GM23338 (cell line): ENCODE data around the gene RPS4Y2. TPM values are rescaled to one million over a fixed set of nuclear protein-coding genes. Genes with fewer than 3 reads are reported as not detected.

Experiments used
- ATAC-seq: fragments of 200-7000 bp; cut with Tn5 transposase; 3 replicates; pipeline ENCODE4 v1.9.1; 2020
- DNase-seq: peaks from one replicate; pipeline ENCODE4 v3.0.0-alpha.2; 2015; ENCODE audit warnings: low spot score
- H2AFZ ChIP-seq: fragments of 200-600 bp; sonication (generic); 2 replicates; pipeline ENCODE4 v1.8.0; 2016; ENCODE audit warnings: antibody characterized with exemption, mild to moderate bottlenecking, moderate library complexity
- H3F3A ChIP-seq: fragments of 200-600 bp; sonication (generic); replicated peaks from 2 replicates; pipeline ENCODE4 v1.8.0; 2017; ENCODE audit warnings: antibody characterized with exemption, mixed run types, low read depth
- H3K27ac ChIP-seq: fragments of 200-600 bp; sonication (generic); 2 replicates; pipeline ENCODE4 v1.6.1; 2016; ENCODE audit warnings: low read depth
- H3K27me3 ChIP-seq: fragments of 200-600 bp; sonication (generic); 2 replicates; pipeline ENCODE4 v1.8.0; 2016; ENCODE audit warnings: mild to moderate bottlenecking, mixed run types, moderate library complexity; ENCODE audit not compliant: insufficient read depth
- H3K36me3 ChIP-seq: fragments of 200-600 bp; sonication (generic); 2 replicates; pipeline ENCODE4 v1.8.0; 2016; ENCODE audit warnings: mild to moderate bottlenecking; ENCODE audit not compliant: insufficient read depth
- H3K4me1 ChIP-seq: fragments of 200-600 bp; sonication (generic); 2 replicates; pipeline ENCODE4 v1.8.0; 2016; ENCODE audit warnings: mild to moderate bottlenecking, moderate library complexity; ENCODE audit not compliant: insufficient read depth
- H3K4me2 ChIP-seq: fragments of 200-600 bp; sonication (generic); 2 replicates; pipeline ENCODE4 v1.7.1; 2017; ENCODE audit warnings: mixed run types
- H3K4me3 ChIP-seq: fragments of 200-600 bp; sonication (generic); 2 replicates; pipeline ENCODE4 v1.6.1; 2016; ENCODE audit warnings: mixed run types
- H3K79me2 ChIP-seq: fragments of 200-600 bp; sonication (generic); replicated peaks from 2 replicates; pipeline ENCODE4 v1.8.0; 2017; ENCODE audit warnings: mild to moderate bottlenecking; ENCODE audit not compliant: insufficient read depth
- H3K9me2 ChIP-seq: fragments of 200-600 bp; sonication (generic); 2 replicates; pipeline ENCODE4 v1.8.0; 2017; ENCODE audit not compliant: insufficient read depth
- H4K20me1 ChIP-seq: fragments of 200-600 bp; sonication (generic); replicated peaks from 2 replicates; pipeline ENCODE4 v1.8.0; 2017; ENCODE audit warnings: mild to moderate bottlenecking; ENCODE audit not compliant: insufficient read depth
- H3K27ac Mint-ChIP-seq: 2 replicates; pipeline ENCODE4 v1.8.0; 2020; ENCODE audit warnings: inconsistent platforms, mild to moderate bottlenecking, moderate library complexity, mixed read lengths
- H3K27me3 Mint-ChIP-seq: 3 replicates; pipeline ENCODE4 v1.8.0; 2022; ENCODE audit warnings: low read depth, mild to moderate bottlenecking, moderate library complexity, mixed read lengths, inconsistent platforms; ENCODE audit not compliant: insufficient read depth, poor library complexity
- H3K36me3 Mint-ChIP-seq: 3 replicates; pipeline ENCODE4 v1.8.0; 2021; ENCODE audit warnings: low read depth, mild to moderate bottlenecking, inconsistent platforms, moderate library complexity, mixed read lengths
- H3K4me1 Mint-ChIP-seq: 3 replicates; pipeline ENCODE4 v1.8.0; 2020; ENCODE audit warnings: mild to moderate bottlenecking, inconsistent platforms, mixed read lengths
- H3K4me3 Mint-ChIP-seq: 3 replicates; pipeline ENCODE4 v1.8.0; 2021; ENCODE audit warnings: moderate library complexity, mild to moderate bottlenecking, inconsistent platforms, mixed read lengths
- H3K9me3 Mint-ChIP-seq: 3 replicates; pipeline ENCODE4 v1.8.0; 2020; ENCODE audit warnings: moderate library complexity, mild to moderate bottlenecking, inconsistent platforms, mixed read lengths
- CREB1 ChIP-seq: fragments of 250-450 bp; sonication (Bioruptor Pico); IDR thresholded peaks from 2 replicates; pipeline ENCODE4 v1.5.0; 2020; ENCODE audit warnings: low read depth, mild to moderate bottlenecking, moderate library complexity
- CTCF ChIP-seq, 2 experiments: fragments of 200-600 bp in 1 of 2; sonication (generic) in 1 of 2; conservative IDR thresholded peaks; 2 replicates each; pipeline versions ENCODE4 v1.5.1 to v1.6.1; 2016 to 2017; ENCODE audit warnings: antibody characterized with exemption in 2 of 2, low read depth in 2 of 2, mild to moderate bottlenecking in 2 of 2, moderate library complexity in 1 of 2
- ETS1 ChIP-seq: IDR thresholded peaks from 2 replicates; pipeline ENCODE4 v1.6.1; 2016; ENCODE audit warnings: antibody characterized with exemption
- EZH2 ChIP-seq: fragments of 200-600 bp; sonication (generic); IDR thresholded peaks from one replicate; pipeline ENCODE4 v1.8.0; 2017; ENCODE audit warnings: antibody characterized with exemption, mild to moderate bottlenecking, low read depth; ENCODE audit not compliant: unreplicated experiment
- EZH2phosphoT487 ChIP-seq: fragments of 200-600 bp; sonication (generic); IDR thresholded peaks from one replicate; pipeline ENCODE4 v1.8.1; 2018; ENCODE audit warnings: antibody characterized with exemption; ENCODE audit not compliant: unreplicated experiment
- JUNB ChIP-seq: IDR thresholded peaks from one replicate; pipeline ENCODE4 v1.6.1; 2016; ENCODE audit warnings: antibody characterized with exemption; ENCODE audit not compliant: unreplicated experiment
- NANOG ChIP-seq: IDR thresholded peaks from 2 replicates; pipeline ENCODE4 v1.6.1; 2016; ENCODE audit warnings: antibody characterized with exemption, borderline replicate concordance
- POLR2AphosphoS5 ChIP-seq: IDR thresholded peaks from 2 replicates; pipeline ENCODE4 v1.6.1; 2016; ENCODE audit warnings: antibody characterized with exemption, low read depth
- REST ChIP-seq: IDR thresholded peaks from one replicate; pipeline ENCODE4 v1.6.1; 2018; ENCODE audit warnings: antibody characterized with exemption; ENCODE audit not compliant: unreplicated experiment
- STAT1 ChIP-seq: IDR thresholded peaks from one replicate; pipeline ENCODE4 v1.6.1; 2016; ENCODE audit warnings: antibody characterized with exemption; ENCODE audit not compliant: unreplicated experiment
- ZNF114 ChIP-seq: fragments of 250-450 bp; sonication (Bioruptor Pico); IDR thresholded peaks from 2 replicates; pipeline ENCODE4 v1.5.0; 2020; ENCODE audit warnings: mild to moderate bottlenecking, moderate library complexity
- ZNF331 ChIP-seq: fragments of 250-450 bp; sonication (Bioruptor Pico); IDR thresholded peaks from 2 replicates; pipeline ENCODE4 v1.5.0; 2020; ENCODE audit warnings: low read depth, mild to moderate bottlenecking, moderate library complexity
- polyA plus RNA-seq: library from polyadenylated mRNA; unstranded; fragments of >200 nt; fragmentation: Nextera tagmentation; extraction: Ambion mirVana; gene quantifications from 2 replicates; pipeline ENCODE4 v1.2.1, GENCODE V29; 2016
- total RNA-seq: library from RNA; depleted of rRNA; stranded (reverse); fragments of >200 nt; shearing (Covaris generic); gene quantifications from 2 replicates; pipeline ENCODE4 v1.2.3, GENCODE V29; 2014
- TF ChIP-seq, protein P1 (sequence below): fragments of 250-450 bp; sonication (Bioruptor Pico); IDR thresholded peaks from 2 replicates; pipeline ENCODE4 v1.5.0; 2020; ENCODE audit warnings: mild to moderate bottlenecking, moderate library complexity

Gene RPS4Y2
- total and polyA plus RNA-seq, 2 experiments from 2014 or later: not detected

- no peak overlapping the region for H3K4me3 Mint-ChIP-seq
- no peak overlapping the region for H3K27ac Mint-ChIP-seq
- H3K79me2 ChIP-seq: no peaks in the 10 kb centered on the region
Observed at GRCh38 chrY:20798351-20799049, 42.6 kb downstream of the RPS4Y2 start.

More at GRCh38 chrY:20798351-20799049, 42.6 kb downstream of the RPS4Y2 start:
- DNase-seq (no peak), ATAC-seq (no peak)
- no peaks in the 10 kb centered on the region for H3K9me2 ChIP-seq
- H3K36me3 ChIP-seq: no peaks in the 10 kb centered on the region
- H3K27me3 ChIP-seq: no peaks in the 10 kb centered on the region
- Mint-ChIP-seq H3K9me3 (peaks cover 82% of the 10 kb centered on the region), H3K4me1 (no peaks in the 10 kb centered on the region), H3K27me3 (no peaks in the 10 kb centered on the region), H3K36me3 (peaks cover 6% of the 10 kb centered on the region; the same call in 2 of the 3 replicates)
- no peak for TF ChIP-seq REST
- no peak for TF ChIP-seq ETS1
- no peak for TF ChIP-seq EZH2
- no peak for TF ChIP-seq ZNF114
- no peak for TF ChIP-seq NANOG
- TF ChIP-seq ZNF331 (CRISPR knock-in tag): no peak
- TF ChIP-seq STAT1: no peak
- no peak for TF ChIP-seq CTCF (conservative IDR thresholded peaks at IDR 0.05; ENCODE audit: low read depth in 2 of 2)
- TF ChIP-seq EZH2phosphoT487: no peak
- TF ChIP-seq JUNB: no peak
- no peak for TF ChIP-seq POLR2AphosphoS5
- TF ChIP-seq CREB1 (CRISPR knock-in tag): no peak
- TF ChIP-seq, protein P1, sequence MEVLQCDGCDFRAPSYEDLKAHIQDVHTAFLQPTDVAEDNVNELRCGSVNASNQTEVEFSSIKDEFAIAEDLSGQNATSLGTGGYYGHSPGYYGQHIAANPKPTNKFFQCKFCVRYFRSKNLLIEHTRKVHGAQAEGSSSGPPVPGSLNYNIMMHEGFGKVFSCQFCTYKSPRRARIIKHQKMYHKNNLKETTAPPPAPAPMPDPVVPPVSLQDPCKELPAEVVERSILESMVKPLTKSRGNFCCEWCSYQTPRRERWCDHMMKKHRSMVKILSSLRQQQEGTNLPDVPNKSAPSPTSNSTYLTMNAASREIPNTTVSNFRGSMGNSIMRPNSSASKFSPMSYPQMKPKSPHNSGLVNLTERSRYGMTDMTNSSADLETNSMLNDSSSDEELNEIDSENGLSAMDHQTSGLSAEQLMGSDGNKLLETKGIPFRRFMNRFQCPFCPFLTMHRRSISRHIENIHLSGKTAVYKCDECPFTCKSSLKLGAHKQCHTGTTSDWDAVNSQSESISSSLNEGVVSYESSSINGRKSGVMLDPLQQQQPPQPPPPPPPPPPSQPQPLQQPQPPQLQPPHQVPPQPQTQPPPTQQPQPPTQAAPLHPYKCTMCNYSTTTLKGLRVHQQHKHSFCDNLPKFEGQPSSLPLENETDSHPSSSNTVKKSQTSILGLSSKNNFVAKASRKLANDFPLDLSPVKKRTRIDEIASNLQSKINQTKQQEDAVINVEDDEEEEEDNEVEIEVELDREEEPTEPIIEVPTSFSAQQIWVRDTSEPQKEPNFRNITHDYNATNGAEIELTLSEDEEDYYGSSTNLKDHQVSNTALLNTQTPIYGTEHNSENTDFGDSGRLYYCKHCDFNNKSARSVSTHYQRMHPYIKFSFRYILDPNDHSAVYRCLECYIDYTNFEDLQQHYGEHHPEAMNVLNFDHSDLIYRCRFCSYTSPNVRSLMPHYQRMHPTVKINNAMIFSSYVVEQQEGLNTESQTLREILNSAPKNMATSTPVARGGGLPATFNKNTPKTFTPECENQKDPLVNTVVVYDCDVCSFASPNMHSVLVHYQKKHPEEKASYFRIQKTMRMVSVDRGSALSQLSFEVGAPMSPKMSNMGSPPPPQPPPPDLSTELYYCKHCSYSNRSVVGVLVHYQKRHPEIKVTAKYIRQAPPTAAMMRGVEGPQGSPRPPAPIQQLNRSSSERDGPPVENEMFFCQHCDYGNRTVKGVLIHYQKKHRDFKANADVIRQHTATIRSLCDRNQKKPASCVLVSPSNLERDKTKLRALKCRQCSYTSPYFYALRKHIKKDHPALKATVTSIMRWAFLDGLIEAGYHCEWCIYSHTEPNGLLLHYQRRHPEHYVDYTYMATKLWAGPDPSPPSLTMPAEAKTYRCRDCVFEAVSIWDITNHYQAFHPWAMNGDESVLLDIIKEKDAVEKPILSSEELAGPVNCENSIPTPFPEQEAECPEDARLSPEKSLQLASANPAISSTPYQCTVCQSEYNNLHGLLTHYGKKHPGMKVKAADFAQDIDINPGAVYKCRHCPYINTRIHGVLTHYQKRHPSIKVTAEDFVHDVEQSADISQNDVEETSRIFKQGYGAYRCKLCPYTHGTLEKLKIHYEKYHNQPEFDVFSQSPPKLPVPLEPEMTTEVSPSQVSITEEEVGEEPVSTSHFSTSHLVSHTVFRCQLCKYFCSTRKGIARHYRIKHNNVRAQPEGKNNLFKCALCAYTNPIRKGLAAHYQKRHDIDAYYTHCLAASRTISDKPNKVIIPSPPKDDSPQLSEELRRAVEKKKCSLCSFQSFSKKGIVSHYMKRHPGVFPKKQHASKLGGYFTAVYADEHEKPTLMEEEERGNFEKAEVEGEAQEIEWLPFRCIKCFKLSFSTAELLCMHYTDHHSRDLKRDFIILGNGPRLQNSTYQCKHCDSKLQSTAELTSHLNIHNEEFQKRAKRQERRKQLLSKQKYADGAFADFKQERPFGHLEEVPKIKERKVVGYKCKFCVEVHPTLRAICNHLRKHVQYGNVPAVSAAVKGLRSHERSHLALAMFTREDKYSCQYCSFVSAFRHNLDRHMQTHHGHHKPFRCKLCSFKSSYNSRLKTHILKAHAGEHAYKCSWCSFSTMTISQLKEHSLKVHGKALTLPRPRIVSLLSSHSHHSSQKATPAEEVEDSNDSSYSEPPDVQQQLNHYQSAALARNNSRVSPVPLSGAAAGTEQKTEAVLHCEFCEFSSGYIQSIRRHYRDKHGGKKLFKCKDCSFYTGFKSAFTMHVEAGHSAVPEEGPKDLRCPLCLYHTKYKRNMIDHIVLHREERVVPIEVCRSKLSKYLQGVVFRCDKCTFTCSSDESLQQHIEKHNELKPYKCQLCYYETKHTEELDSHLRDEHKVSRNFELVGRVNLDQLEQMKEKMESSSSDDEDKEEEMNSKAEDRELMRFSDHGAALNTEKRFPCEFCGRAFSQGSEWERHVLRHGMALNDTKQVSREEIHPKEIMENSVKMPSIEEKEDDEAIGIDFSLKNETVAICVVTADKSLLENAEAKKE (CRISPR knock-in tag): no peak
- no peaks in the 10 kb centered on the region for H4K20me1 ChIP-seq
- H3K4me3 ChIP-seq: no peak overlapping the region
- no peaks in the 10 kb centered on the region for H3F3A ChIP-seq
- H3K4me2 ChIP-seq: no peak overlapping the region
- no peaks in the 10 kb centered on the region for H3K4me1 ChIP-seq
- H3K27ac ChIP-seq: no peak overlapping the region
- no peak overlapping the region for H2AFZ ChIP-seq
